GM18873 (cell line): ENCODE results near the gene AFF2.
A peak's percentile ranks its signal among the peaks of the same experiment; 100 is the strongest.
"Not testable (repeated sequence)": the region's sequence is repeated elsewhere in the genome, so short reads cannot be mapped to it uniquely, and the experiment has no call there.

Source experiments
- ATAC-seq: cut with Tn5 transposase; IDR thresholded peaks from one replicate; pipeline ENCODE4 v1.9.1; 2021; ENCODE audit warnings: mild to moderate bottlenecking, moderate library complexity, moderate number of reproducible peaks; ENCODE audit not compliant: unreplicated experiment, low FRiP score

Gene AFF2

DNA sequence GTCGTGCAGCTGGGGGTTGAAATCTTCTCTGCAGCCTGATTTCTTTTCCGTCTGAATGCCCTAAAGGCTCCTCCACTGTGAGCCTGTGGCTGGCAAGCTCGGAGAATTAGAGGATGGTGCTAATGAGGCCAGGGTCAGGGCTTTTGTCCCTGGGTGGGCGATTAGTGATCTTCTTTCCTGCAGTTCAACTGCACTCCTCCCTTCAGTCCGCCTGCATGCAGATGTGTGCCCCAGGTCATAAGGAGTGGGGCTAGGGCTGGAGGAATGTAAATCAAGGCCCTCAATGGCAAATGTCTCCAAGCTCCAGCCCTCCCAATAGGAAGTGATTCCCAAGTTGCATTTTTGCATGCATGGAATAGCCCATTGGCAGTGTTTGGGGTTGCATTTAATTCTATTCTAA is 405.0 kb downstream of the AFF2 start:
- no peak for ATAC-seq

DNA sequence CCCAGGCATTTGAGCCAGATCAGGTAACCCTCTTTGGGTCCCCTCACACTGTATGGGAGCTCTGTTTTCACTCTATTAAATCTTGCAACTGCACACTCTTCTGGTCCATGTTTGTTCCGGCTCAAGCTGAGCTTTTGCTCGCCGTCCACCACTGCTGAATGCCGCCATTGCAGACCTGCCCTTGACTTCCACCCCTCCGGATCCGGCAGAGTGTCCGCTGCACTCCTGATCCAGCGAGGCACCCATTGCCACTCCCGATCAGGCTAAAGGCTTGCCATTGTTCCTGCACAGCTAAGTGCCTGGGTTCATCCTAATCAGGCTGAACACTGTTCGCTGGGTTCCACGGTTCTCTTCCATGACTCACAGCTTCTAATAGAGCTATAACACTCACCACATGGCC is 406.2 kb downstream of the AFF2 start:
- not testable (repeated sequence) for ATAC-seq

- no peak for ATAC-seq
These were observed 409.3 kb downstream of the AFF2 start for GRCh38 chrX:148909758-148910157.

DNA sequence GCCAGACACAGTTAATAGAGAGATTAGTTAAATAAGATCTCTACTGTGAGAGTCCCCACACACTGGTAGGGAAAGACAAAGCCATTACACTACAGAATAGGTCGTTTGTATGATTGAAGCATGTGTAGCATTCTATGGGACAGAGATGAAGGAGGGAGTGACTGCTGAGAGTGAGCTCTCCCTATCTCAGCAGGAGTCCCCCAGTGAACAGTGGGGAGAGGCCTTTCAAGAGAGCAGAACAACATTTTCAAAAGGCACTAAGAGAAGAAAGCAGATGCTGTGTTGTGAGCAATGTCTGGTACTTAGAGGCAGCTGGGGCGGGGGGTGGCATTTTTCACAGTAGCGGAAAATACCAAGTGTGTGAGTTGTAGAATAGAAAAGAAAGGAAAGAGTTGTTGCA is 413.6 kb downstream of the AFF2 start:
- ATAC-seq: no peak

- ATAC-seq: no peak
These were observed 414.4 kb downstream of the AFF2 start for GRCh38 chrX:148914783-148915182.

DNA sequence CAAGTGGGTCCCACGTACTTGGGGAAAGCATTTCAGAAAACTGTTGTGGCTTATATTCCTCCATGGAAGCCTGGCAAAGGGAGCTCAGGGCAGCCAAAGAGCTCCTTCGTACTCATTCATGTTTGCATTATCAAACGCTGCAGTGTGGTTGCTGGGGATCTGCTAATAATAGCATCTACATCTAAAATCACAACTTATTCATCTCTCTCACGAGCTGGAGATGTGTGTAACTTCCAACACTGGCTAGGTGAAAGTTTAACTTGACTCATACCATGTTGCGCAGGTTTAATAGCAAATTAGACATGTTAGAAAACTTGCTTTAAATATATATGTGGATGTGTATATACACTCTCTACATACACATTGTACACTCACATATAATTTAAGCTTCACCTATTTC is 415.1 kb downstream of the AFF2 start:
- ATAC-seq: peak; percentile 15

DNA sequence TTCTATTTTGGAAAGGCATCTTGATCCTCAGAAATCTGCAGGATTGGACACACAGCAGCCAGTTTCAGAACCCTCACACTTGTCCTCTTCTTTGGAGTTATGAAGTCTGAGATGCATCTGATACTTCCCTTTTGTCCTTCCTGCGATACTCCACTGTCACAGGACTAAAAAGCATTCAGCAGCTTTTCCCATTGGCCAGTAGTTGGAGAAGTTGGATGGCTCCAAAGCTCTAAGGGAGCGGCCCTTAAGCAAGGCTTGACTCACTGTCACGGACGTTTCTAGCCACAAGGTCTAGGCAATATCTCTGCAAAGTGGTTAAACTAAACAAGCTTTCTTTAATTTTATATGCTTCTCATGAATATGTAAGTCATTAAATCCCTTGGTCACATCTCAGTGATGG is 417.0 kb downstream of the AFF2 start:
- no peak for ATAC-seq

DNA sequence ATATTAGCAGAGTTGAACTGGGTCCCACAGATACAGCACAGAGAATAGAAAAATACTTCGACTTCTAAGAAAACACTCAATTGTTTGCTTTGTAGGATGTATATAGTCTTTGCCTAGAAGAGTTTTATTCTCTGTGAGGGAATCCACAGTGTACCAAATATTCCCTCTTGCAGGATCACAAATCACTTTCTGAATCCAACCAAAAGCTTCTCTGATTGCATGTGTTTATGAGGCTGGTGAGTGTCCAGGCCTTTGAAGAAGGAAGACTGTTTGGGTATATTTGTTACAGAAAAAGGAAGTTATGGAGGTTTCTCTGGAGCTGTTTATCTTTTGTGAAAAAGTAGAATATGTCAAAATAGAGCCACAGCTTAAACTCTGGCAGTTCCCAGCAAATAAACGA is 423.2 kb downstream of the AFF2 start:
- no peak for ATAC-seq

DNA sequence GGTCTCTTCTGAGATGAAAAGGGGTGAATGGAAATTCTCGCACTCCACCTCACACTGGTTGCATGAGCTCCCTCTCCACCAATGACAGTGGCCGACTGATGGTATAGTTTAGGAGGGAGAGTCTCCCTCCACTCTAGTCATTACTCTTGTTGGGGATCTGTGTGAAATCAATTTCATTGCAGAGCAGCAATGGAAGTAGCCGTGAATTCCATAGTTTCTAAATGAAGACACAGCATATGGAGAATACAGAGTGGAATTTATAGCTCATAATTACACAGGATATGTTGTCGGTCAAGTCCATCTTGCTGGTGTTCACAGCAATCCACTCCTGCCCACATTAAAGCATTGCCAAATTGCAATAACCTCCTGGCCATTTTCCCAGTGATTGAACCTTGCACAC is 426.0 kb downstream of the AFF2 start:
- no peak for ATAC-seq

DNA sequence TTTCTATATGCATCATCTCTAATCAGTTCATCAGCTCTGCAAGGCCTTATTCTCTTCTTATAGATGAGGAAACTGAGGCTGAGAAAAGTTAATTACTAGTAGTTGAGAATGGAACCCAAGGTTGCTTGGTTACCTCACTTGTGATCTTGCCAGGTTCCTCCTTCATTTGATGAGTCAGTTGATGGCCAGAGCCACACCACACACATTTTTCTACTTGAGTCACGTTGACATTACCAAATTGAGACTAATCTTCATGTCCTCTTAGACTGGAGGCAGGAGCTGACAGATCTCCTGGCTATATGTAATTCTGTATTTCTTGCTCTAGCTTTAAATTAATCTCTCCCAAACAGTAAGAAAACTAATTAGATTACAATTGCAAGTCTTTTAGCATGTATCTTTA is 428.4 kb downstream of the AFF2 start:
- no peak for ATAC-seq

GRCh38 chrX:148929686-148930085 is 429.3 kb downstream of the AFF2 start:
- no peak for ATAC-seq

DNA sequence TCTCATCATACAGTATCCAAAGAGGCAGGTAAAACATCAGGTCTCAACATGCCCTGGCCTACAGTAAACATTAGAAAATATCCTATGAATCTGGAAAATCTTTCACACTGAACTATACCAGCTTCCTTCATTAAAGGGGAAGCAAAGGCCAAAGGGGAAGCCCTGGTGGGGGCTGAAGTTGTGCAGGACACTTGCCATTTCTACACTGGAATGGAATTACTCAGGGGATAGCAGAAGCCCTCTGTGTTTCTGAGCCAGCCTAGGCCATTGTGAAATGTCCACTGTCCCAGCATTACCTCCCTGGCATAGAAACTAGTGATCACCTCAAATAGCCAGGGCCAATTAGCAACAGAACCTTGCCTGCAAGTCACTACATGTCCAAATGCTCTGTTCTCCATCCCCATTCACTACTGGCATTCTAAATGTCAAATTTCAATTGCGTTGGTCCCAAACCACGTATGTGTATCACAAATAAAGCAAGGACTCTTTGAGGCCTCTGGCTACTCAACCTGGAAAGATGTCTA is 429.9 kb downstream of the AFF2 start:
- no peak for ATAC-seq

- no peak for ATAC-seq
These were observed 433.5 kb downstream of the AFF2 start for GRCh38 chrX:148933881-148934280.

GRCh38 chrX:148938348-148938747 is 437.9 kb downstream of the AFF2 start:
- ATAC-seq: no peak

DNA sequence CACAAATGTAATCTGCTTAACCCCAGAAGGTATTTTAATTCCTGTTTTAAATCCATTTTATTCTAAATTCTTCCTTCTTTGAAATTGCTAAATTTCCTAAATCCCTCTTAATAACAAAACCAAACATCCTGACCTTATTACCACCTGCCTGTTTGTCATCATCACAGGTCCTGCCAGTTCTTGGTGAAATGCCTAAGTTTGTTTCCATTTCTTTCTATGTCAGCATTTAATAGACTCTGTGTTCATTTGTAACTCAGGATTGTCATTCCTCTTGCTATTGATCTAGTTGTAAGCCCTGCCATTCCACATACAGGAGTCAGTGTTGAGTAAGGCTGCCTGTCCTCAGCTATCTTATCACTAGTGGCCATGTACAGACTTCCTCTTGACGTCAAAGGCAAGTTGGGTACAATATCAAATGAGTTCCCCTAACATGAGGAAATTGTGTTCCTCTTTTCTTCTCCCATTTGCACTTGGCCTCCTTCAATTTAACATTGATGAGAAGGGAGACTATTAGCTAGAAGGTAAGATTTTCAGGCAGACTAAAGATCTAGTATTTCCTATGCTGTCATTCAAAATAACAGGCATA is 440.1 kb downstream of the AFF2 start:
- ATAC-seq: no peak

- no peak for ATAC-seq
These were observed 442.3 kb downstream of the AFF2 start for GRCh38 chrX:148942754-148943153.

GRCh38 chrX:148947399-148947975 is 447.1 kb downstream of the AFF2 start:
- no peak for ATAC-seq

DNA sequence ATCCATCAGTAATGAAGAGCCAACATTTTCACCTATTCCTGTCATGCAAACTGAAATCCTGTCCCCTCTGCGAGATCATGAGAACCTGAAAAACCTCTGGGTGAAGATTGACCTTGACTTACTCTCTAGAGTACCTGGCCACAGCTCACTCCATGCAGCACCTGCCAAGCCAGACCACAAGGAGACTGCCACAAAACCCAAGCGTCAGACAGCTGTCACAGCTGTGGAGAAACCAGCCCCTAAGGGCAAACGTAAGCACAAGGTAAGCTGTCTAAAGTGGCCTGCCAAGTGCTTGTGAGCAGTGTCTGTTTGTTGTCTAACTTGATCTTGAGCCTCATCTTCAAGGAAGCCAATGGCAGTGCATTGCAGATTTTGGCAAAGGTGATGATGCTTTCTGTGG is 455.9 kb downstream of the AFF2 start:
- ATAC-seq: no peak

- ATAC-seq: no peak
These were observed 458.5 kb downstream of the AFF2 start for GRCh38 chrX:148958901-148959300.

GRCh38 chrX:148960060-148960459 is 459.6 kb downstream of the AFF2 start:
- ATAC-seq: no peak

GRCh38 chrX:148961985-148962384 is 461.6 kb downstream of the AFF2 start:
- ATAC-seq: no peak

DNA sequence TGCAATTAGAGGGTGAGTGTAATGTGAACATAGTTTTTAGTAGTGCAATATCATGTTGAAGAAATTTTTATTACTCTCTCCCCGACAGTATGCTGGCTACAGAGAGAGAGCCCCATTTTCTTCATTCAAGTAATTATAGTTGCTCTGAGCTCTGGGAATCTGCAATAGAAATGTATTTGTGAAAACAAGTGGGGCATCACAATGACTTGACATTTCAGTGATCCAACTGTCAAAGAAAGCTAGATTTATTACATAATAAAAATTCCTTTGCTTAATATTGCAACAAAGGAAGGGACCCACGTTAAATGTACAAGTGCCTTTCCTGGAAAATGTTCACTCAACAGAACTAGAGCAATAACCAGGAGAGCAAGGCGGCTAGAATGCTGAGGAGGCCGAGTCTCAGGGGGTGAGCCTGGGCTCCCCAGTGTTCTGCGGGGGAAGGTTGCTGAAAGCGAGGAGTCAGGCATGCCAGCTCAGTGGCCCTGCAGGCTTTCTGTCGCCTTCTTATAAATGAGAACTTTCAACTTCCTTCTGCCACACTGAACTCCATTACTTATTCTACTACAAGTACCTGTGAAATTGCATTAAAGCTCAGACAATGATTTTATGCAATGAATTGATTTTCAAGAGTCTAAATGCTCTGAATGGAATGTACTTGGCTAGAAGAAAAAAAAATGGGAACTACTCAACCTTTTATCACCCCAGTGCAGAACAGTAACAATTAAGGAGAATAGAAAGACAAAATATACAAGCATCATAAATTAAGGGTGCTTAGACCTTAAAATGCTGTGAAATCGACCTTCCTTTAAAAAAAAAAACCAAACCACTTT is 476.4 kb downstream of the AFF2 start:
- ATAC-seq: no peak
